Heart right ventricle (tissue), 16 donors: ENCODE data around the gene FOXD2. TPM values are rescaled to one million over a fixed set of nuclear protein-coding genes. Genes with fewer than 3 reads are reported as not detected.

Experiments
- ATAC-seq, 8 donors: fragments of 200-7000 bp; cut with Tn5 transposase; one replicate each; pipeline ENCODE4 v1.9.1; 2020; ENCODE audit warnings: mild to moderate bottlenecking in 8 of 8, moderate library complexity in 8 of 8, moderate number of reproducible peaks in 1 of 8
- DNase-seq, 2 donors: peaks; one replicate each; pipeline ENCODE4 v3.0.0-alpha.2; 2020
- H3K27ac ChIP-seq, 10 donors: fragments of 200-600 bp; sonication (generic) in 2 of 10; one replicate each; pipeline versions ENCODE4 v1.5.0 to v1.8.0; 2020 to 2022; ENCODE audit warnings: mild to moderate bottlenecking in 3 of 10
- H3K27me3 ChIP-seq, 7 donors: fragments of 200-600 bp; one replicate each; pipeline ENCODE4 v1.8.0; 2021 to 2022; ENCODE audit warnings: mild to moderate bottlenecking in 2 of 7
- H3K36me3 ChIP-seq, 9 donors: fragments of 200-600 bp; sonication (generic) in 1 of 9; one replicate each; pipeline versions ENCODE4 v1.5.0 to v1.8.0; 2020 to 2022; ENCODE audit warnings: mild to moderate bottlenecking in 2 of 9
- H3K4me1 ChIP-seq, 9 donors: fragments of 200-600 bp; sonication (generic) in 1 of 9; one replicate each; pipeline versions ENCODE4 v1.5.0 to v1.8.0; 2020 to 2022; ENCODE audit warnings: mild to moderate bottlenecking in 4 of 9
- H3K4me3 ChIP-seq, 10 donors: fragments of 200-600 bp; sonication (generic) in 2 of 10; one replicate each; pipeline versions ENCODE4 v1.5.0 to v1.8.0; 2020 to 2022; ENCODE audit warnings: mild to moderate bottlenecking in 7 of 10, moderate library complexity in 2 of 10
- H3K9me3 ChIP-seq, 11 donors: fragments of 200-600 bp in 10 of 11; sonication (generic) in 2 of 11; one replicate each; pipeline versions ENCODE4 v1.5.0 to v1.8.0; 2013 to 2022; ENCODE audit warnings: mild to moderate bottlenecking in 2 of 11, control low read depth in 1 of 11, moderate library complexity in 1 of 11
- CTCF ChIP-seq, 9 donors: fragments of 200-600 bp; sonication (generic) in 2 of 9; IDR thresholded peaks; one replicate each; pipeline versions ENCODE4 v1.5.0 to v1.8.0; 2021 to 2022; ENCODE audit warnings: antibody characterized with exemption in 9 of 9, mild to moderate bottlenecking in 5 of 9, moderate library complexity in 1 of 9
- WGBS, 2 donors: extraction: QIAGEN DNeasy Blood & Tissue Kit; methylation state at CpG; one replicate each; pipeline ENCODE4 v1.1.7; 2013; ENCODE audit warnings: inconsistent platforms in 1 of 2; 5-methylcytosine and 5-hydroxymethylcytosine counted together
- intact Hi-C, 10 donors: fragments of 100-400 bp; cut with DNase I; formaldehyde crosslinking; loops; one replicate each; pipeline versions ENCODE4 v1.11.1 to v1.14.2; 2022
- polyA plus RNA-seq, 2 donors: library from polyadenylated mRNA; stranded (reverse); fragments of 200-250 nt; gene quantifications; one replicate each; pipeline ENCODE4 v1.2.3, GENCODE V29; 2013
- total RNA-seq, 10 donors: library from RNA; stranded (reverse); fragmentation: NEBNext Ultra II Directional in 3 of 10; extraction: Animal tissue kit (Norgen Biotek cat#: 25700) in 3 of 10; gene quantifications; one replicate each; pipeline versions ENCODE4 v1.2.1 to v1.2.4, GENCODE V29; 2021 to 2023
- donor health status: Arrhythmogenic right ventricular cardiomyopathy.
- donor health status: ischemic (EF 13 %, LVEDD 7.1; RV severe dilation, severe dysfunction).
- donor health status: healthy with polysubstance abuse.
- donor health status: DM: no; HTN: yes; CAD: no.
- donor health status: DM: no; HTN: no; CAD: no.
- donor health status: ischemic (EF 25% LVEDD 6.9; RV normal size, moderate dysfunction).
- donor health status: ischemic (EF 25% LVEDD 5.7; RV mildly dilated, moderate dysfunction).
- donor health status: healthy.
- donor health status: DM: yes; HTN: yes; CAD: no.
- donor health status: Ischemic cardiomyopathy.
- donor health status: ischemic (EF 35%, LVEDD 5.7; RV mildly dilated, moderate dysfunction).
- donor health status: nonischemic (EF 11% LVEDD 7.7; RV severe dilation, severe dysfunction).
- donor health status: DM: yes; HTN: yes; CAD: no.
- donor health status: PGD.
- donor health status: ischemic (EF 29% LVEDD 5.4; RV normal size, mild dysfunction).
- donor health status: nonischemic (EF 23%, LVEDD 6.1; RV moderate dilation, normal function).

Gene FOXD2
- total and polyA plus RNA-seq, 12 donors: 0.01 to 0.14 (median 0.05) TPM; not detected in 7

- DNase-seq (no peak), ATAC-seq (no peak)
- no peak overlapping the region for H3K27ac ChIP-seq
- 91 to 96% methylated on average over 3 of the region's 3 CpGs for WGBS, 2 donors
- TF ChIP-seq CTCF (IDR thresholded peaks at IDR 0.05): no peak
- no peaks in the 10 kb centered on the region for H3K36me3 ChIP-seq
- no peak overlapping the region for H3K4me3 ChIP-seq
- no peaks in the 10 kb centered on the region for H3K4me1 ChIP-seq
- H3K9me3 ChIP-seq: no peaks in the 10 kb centered on the region
- H3K27me3 ChIP-seq: peaks cover 0 to 50% (median 29%) of the 10 kb centered on the region in 7 donors
- intact Hi-C loops: no loop called here
Observed at GRCh38 chr1:47485817-47486216, 48.0 kb downstream of the FOXD2 start.

GRCh38 chr1:47487332-47487731, 49.5 kb downstream of the FOXD2 start:
- no peak for ATAC-seq
- H3K27ac ChIP-seq: no peak overlapping the region

GRCh38 chr1:47487850-47488450, 50.1 kb downstream of the FOXD2 start:
- ATAC-seq (no peak), DNase-seq (no peak)
- TF ChIP-seq CTCF (IDR thresholded peaks at IDR 0.05): no peak
- no peaks in the 10 kb centered on the region for H3K36me3 ChIP-seq
- H3K4me3 ChIP-seq: no peak overlapping the region
- H3K27me3 ChIP-seq: peaks cover 0 to 45% (median 25%) of the 10 kb centered on the region in 7 donors
- H3K27ac ChIP-seq: no peak overlapping the region
- peaks cover 0 to 2% (median 0%) of the 10 kb centered on the region in 9 donors for H3K4me1 ChIP-seq
- 76 to 85% methylated on average over 8 of the region's 8 CpGs for WGBS, 2 donors
- intact Hi-C loops: no loop called here
- H3K9me3 ChIP-seq: no peaks in the 10 kb centered on the region

More at GRCh38 chr1:47487332-47487731, 49.5 kb downstream of the FOXD2 start:
- H3K9me3 ChIP-seq: no peaks in the 10 kb centered on the region
- no peak overlapping the region for H3K4me3 ChIP-seq
- H3K27me3 ChIP-seq: peaks cover 0 to 45% (median 25%) of the 10 kb centered on the region in 7 donors
- 95 to 99% methylated on average over 3 of the region's 3 CpGs for WGBS, 2 donors
- DNase-seq: no peak
- TF ChIP-seq CTCF (IDR thresholded peaks at IDR 0.05): no peak
- H3K36me3 ChIP-seq: no peaks in the 10 kb centered on the region
- H3K4me1 ChIP-seq: peaks cover 0 to 2% (median 0%) of the 10 kb centered on the region in 9 donors
- intact Hi-C loops: no loop called here

Other genes starting within 250 kb of the FOXD2 start
- under 1 TPM in 2 of 10 donors, not detected in 8; 0.44 to 0.78 TPM for gene PDZK1IP1, start 248.0 kb upstream of the FOXD2 start, total RNA-seq
- gene PDZK1IP1, start 248.0 kb upstream of the FOXD2 start, polyA plus RNA-seq: under 1 TPM; 0.23 to 0.51 TPM
- gene TAL1, start 205.8 kb upstream of the FOXD2 start, total RNA-seq: 1 to 10 TPM; 1.8 to 5.0 (median 4.0) TPM
- 1 to 10 TPM; 2.4 to 7.4 TPM for gene TAL1, start 205.8 kb upstream of the FOXD2 start, polyA plus RNA-seq
- gene STIL, start 123.9 kb upstream of the FOXD2 start, total RNA-seq: 1 to 10 TPM in 3 of 10 donors, under 1 TPM in 7; 0.44 to 2.1 (median 0.71) TPM
- gene STIL, start 123.9 kb upstream of the FOXD2 start, polyA plus RNA-seq: under 1 TPM; 0.22 to 0.37 TPM
- gene CMPK1, start 104.3 kb upstream of the FOXD2 start, total RNA-seq: 10 to 100 TPM; 63.4 to 81.5 (median 75.6) TPM
- gene CMPK1, start 104.3 kb upstream of the FOXD2 start, polyA plus RNA-seq: 10 to 100 TPM; 41.4 to 41.7 TPM
- not detected for gene FOXE3, start 21.8 kb upstream of the FOXD2 start, total RNA-seq
- under 1 TPM in 1 of 2 donors, not detected in 1; 0.03 TPM for gene FOXE3, start 21.8 kb upstream of the FOXD2 start, polyA plus RNA-seq